Left lung (tissue), 10 donors: ENCODE data around the gene NINJ2. TPM values are rescaled to one million over a fixed set of nuclear protein-coding genes. Genes with fewer than 3 reads are reported as not detected.

Experiments
- ATAC-seq: fragments of 200-7000 bp; cut with Tn5 transposase; one replicate; pipeline ENCODE4 v1.9.1; 2020; ENCODE audit warnings: moderate library complexity
- DNase-seq, 4 donors: peaks; one replicate each; pipeline ENCODE4 v3.0.0-alpha.2; 2013 to 2020
- H3K27ac ChIP-seq, 2 donors: fragments of 200-600 bp; sonication (generic) in 1 of 2; one replicate each; pipeline versions ENCODE4 v1.5.0 to v1.8.0; 2020 to 2021
- H3K27me3 ChIP-seq, 2 donors: fragments of 200-600 bp; sonication (generic) in 1 of 2; one replicate each; pipeline versions ENCODE4 v1.5.0 to v1.8.0; 2020 to 2021
- H3K36me3 ChIP-seq, 2 donors: fragments of 200-600 bp; sonication (generic) in 1 of 2; one replicate each; pipeline versions ENCODE4 v1.5.0 to v1.8.0; 2020 to 2021
- H3K4me1 ChIP-seq, 2 donors: fragments of 200-600 bp; one replicate each; pipeline ENCODE4 v1.8.0; 2021
- H3K4me3 ChIP-seq, 2 donors: fragments of 200-600 bp; sonication (generic) in 1 of 2; one replicate each; pipeline versions ENCODE4 v1.5.0 to v1.8.0; 2020 to 2021; ENCODE audit warnings: mild to moderate bottlenecking in 1 of 2
- H3K9me3 ChIP-seq, 2 donors: fragments of 200-600 bp; sonication (generic) in 1 of 2; one replicate each; pipeline versions ENCODE4 v1.5.0 to v1.8.0; 2020 to 2021
- intact Hi-C, 2 donors: fragments of 100-400 bp; cut with DNase I; formaldehyde crosslinking; loops; one replicate each; pipeline versions ENCODE4 v1.11.2 to v1.14.2; 2022
- polyA plus RNA-seq, 6 donors: library from polyadenylated mRNA; unstranded; fragments of 120-200 nt; gene quantifications; one replicate each; pipeline ENCODE4 v1.2.1, GENCODE V29; 2013; ENCODE audit not compliant: insufficient read length in 6 of 6
- total RNA-seq, 2 donors: library from RNA; stranded (reverse); fragmentation: NEBNext Ultra II Directional; extraction: Animal tissue kit (Norgen Biotek cat#: 25700); gene quantifications; one replicate each; pipeline ENCODE4 v1.2.1, GENCODE V29; 2021
- TF ChIP-seq, protein P1 (sequence below), 2 donors: fragments of 200-600 bp; sonication (generic) in 1 of 2; IDR thresholded peaks; one replicate each; pipeline versions ENCODE4 v1.5.0 to v1.8.0; 2021; ENCODE audit warnings: antibody characterized with exemption in 2 of 2
- donor health status: DM: no; HTN: yes; CAD: no.
- donor health status: DM: no; HTN: no; CAD: no.

Gene NINJ2
- total and polyA plus RNA-seq, 8 donors: 1.2 to 18.0 (median 2.8) TPM

DNA sequence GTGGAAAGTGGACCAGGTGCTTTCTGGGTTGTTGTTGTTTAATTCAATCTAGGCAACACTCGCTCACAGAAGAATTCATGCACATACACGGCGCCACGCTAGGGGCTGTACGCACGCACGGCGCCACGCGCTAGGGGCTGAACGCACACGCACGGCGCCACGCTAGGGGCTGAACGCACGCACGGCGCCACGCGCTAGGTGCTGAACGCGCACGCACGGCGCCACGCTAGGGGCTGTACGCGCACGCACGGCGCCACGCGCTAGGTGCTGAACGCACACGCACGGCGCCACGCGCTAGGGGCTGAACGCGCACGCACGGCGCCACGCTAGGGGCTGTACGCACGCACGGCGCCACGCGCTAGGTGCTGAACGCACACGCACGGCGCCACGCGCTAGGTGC is 54.3 kb downstream of the NINJ2 start:
- intact Hi-C loops: no loop called here
- Histone ChIP-seq H3K4me1 (peaks cover 13 to 83% of the 10 kb centered on the region in 2 donors), H3K36me3 (no peaks in the 10 kb centered on the region), H3K27ac (peak overlapping the region in 1 of 2 donors; percentile 96), H3K27me3 (no peaks in the 10 kb centered on the region), H3K4me3 (no peak overlapping the region), H3K9me3 (no peaks in the 10 kb centered on the region)
- no peak for ATAC-seq
- TF ChIP-seq, protein P1, sequence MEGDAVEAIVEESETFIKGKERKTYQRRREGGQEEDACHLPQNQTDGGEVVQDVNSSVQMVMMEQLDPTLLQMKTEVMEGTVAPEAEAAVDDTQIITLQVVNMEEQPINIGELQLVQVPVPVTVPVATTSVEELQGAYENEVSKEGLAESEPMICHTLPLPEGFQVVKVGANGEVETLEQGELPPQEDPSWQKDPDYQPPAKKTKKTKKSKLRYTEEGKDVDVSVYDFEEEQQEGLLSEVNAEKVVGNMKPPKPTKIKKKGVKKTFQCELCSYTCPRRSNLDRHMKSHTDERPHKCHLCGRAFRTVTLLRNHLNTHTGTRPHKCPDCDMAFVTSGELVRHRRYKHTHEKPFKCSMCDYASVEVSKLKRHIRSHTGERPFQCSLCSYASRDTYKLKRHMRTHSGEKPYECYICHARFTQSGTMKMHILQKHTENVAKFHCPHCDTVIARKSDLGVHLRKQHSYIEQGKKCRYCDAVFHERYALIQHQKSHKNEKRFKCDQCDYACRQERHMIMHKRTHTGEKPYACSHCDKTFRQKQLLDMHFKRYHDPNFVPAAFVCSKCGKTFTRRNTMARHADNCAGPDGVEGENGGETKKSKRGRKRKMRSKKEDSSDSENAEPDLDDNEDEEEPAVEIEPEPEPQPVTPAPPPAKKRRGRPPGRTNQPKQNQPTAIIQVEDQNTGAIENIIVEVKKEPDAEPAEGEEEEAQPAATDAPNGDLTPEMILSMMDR (IDR thresholded peaks at IDR 0.05): no peak
- no peak for DNase-seq

GRCh38 chr12:608413-608812 is 54.8 kb downstream of the NINJ2 start:
- Histone ChIP-seq H3K9me3 (no peaks in the 10 kb centered on the region), H3K4me3 (no peak overlapping the region), H3K27me3 (no peaks in the 10 kb centered on the region), H3K27ac (peak overlapping the region in 1 of 2 donors; percentile 68), H3K36me3 (no peaks in the 10 kb centered on the region), H3K4me1 (peaks cover 13 to 77% of the 10 kb centered on the region in 2 donors)
- TF ChIP-seq, protein P1 (IDR thresholded peaks at IDR 0.05): no peak
- intact Hi-C loops: no loop called here
- ATAC-seq: no peak
- no peak for DNase-seq

GRCh38 chr12:607541-608001 is 55.7 kb downstream of the NINJ2 start:
- H3K4me1 ChIP-seq: peaks cover 13 to 69% of the 10 kb centered on the region in 2 donors
- ATAC-seq: peak; percentile 91
- no peaks in the 10 kb centered on the region for H3K36me3 ChIP-seq
- H3K9me3 ChIP-seq: no peaks in the 10 kb centered on the region
- intact Hi-C loops: no loop called here
- H3K4me3 ChIP-seq: no peak overlapping the region
- TF ChIP-seq, protein P1 (IDR thresholded peaks at IDR 0.05): no peak
- peak overlapping the region; percentile 33 to 68 for H3K27ac ChIP-seq
- H3K27me3 ChIP-seq: no peaks in the 10 kb centered on the region
- peak in 2 of 4 donors; percentile 58 to 75 for DNase-seq

- Histone ChIP-seq H3K36me3 (no peaks in the 10 kb centered on the region), H3K4me3 (no peak overlapping the region), H3K9me3 (no peaks in the 10 kb centered on the region), H3K4me1 (peaks cover 8 to 43% of the 10 kb centered on the region in 2 donors), H3K27ac (no peak overlapping the region), H3K27me3 (no peaks in the 10 kb centered on the region)
- ATAC-seq (no peak), DNase-seq (no peak)
- TF ChIP-seq, protein P1 (IDR thresholded peaks at IDR 0.05): no peak
- intact Hi-C loops: no loop called here
These were observed 58.3 kb downstream of the NINJ2 start for GRCh38 chr12:604956-605355.

DNA sequence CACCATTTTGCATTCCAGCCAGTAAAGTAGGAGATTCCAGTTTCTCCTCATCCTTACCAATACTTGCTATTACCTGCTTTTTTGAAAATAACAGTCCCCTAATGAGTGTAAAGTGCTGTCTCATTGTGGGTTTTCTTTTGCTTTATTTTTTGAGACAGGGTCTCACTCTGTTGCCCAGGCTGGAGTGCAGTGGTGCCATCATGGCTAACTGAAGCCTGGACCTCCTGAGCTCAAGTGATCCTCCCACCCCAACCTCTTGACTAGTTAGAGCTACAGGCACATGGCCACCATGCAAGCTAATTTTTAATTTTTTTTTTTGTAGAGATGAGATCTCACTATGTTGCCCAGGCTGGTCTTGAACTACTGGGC is 60.6 kb downstream of the NINJ2 start:
- no peaks in the 10 kb centered on the region for H3K36me3 ChIP-seq

More for the DNA sequence above, 60.6 kb downstream of the NINJ2 start:
- DNase-seq (no peak), ATAC-seq (no peak)
- intact Hi-C loops: no loop called here
- H3K9me3 ChIP-seq: no peaks in the 10 kb centered on the region
- TF ChIP-seq, protein P1 (IDR thresholded peaks at IDR 0.05): no peak
- no peak overlapping the region for H3K4me3 ChIP-seq
- H3K4me1 ChIP-seq: peaks cover under 1 to 35% of the 10 kb centered on the region in 2 donors
- no peak overlapping the region for H3K27ac ChIP-seq
- H3K27me3 ChIP-seq: no peaks in the 10 kb centered on the region
